A549 (cell line): ENCODE data around the gene ROBO1. TPM values are rescaled to one million over a fixed set of nuclear protein-coding genes. Genes with fewer than 3 reads are reported as not detected.
A peak's percentile ranks its signal among the peaks of the same experiment; 100 is the strongest.

ENCODE experiments used
- ATAC-seq, 2 experiments: fragments of 200-7000 bp in 1 of 2; fragments of >200 bp in 1 of 2; cut with Nextera tagmentation in 1 of 2; cut with Tn5 transposase in 1 of 2; 3 replicates each; pipeline versions ENCODE4 v1.8.0 to v1.9.1; 2018 to 2020; ENCODE audit warnings: mild to moderate bottlenecking in 1 of 2, moderate library complexity in 1 of 2
- CTCF ChIA-PET: fragments of 300-600 bp; sonication (Branson Sonifier 250); formaldehyde crosslinking; extraction: SDS; loops from one replicate; lab custom pipeline; 2021; ENCODE audit warnings: antibody characterized with exemption, inconsistent platforms; lab: Yijun Ruan, JAX
- POLR2A ChIA-PET: fragments of 350-600 bp; formaldehyde crosslinking; extraction: SDS; loops from one replicate; lab custom pipeline; 2021; ENCODE audit warnings: antibody characterized with exemption, inconsistent platforms; lab: Yijun Ruan, JAX
- DNase-seq, 2 experiments: peaks; one replicate each; pipeline versions ENCODE4 v3.0.0 to v3.0.0-alpha.2; 2011 to 2016; ENCODE audit warnings: low read depth in 1 of 2, low spot score in 1 of 2
- FAIRE-seq: peaks from 2 replicates; lab custom pipeline; 2011; peaks lifted over from hg19 to GRCh38; lab: Jason Lieb, UNC
- H3K27ac ChIP-seq, 2 experiments: fragments of >200 bp; sonication (Bioruptor Twin); formaldehyde crosslinking; 3 replicates each; pipeline ENCODE4 v1.5.1; 2016 to 2017
- H3K4me1 ChIP-seq: fragments of >200 bp; sonication (Bioruptor Twin); formaldehyde crosslinking; 3 replicates; pipeline ENCODE4 v1.6.1; 2016
- H3K4me2 ChIP-seq: fragments of >200 bp; sonication (Bioruptor Twin); formaldehyde crosslinking; 3 replicates; pipeline ENCODE4 v1.6.1; 2016
- H3K4me3 ChIP-seq: fragments of >200 bp; sonication (Bioruptor Twin); formaldehyde crosslinking; 3 replicates; pipeline ENCODE4 v1.5.1; 2016
- H3K9me3 ChIP-seq: fragments of >200 bp; sonication (Bioruptor Twin); formaldehyde crosslinking; 3 replicates; pipeline ENCODE4 v1.6.1; 2016
- BCL3 ChIP-seq: fragments of >200 bp; sonication (Bioruptor Twin); formaldehyde crosslinking; IDR thresholded peaks from 3 replicates; pipeline ENCODE4 v1.6.1; 2016
- BHLHE40 ChIP-seq: IDR thresholded peaks from 2 replicates; pipeline ENCODE4 v1.6.1; 2012; ENCODE audit warnings: low read depth, low read length, inconsistent platforms
- CBX2 ChIP-seq: fragments of 200-600 bp; sonication (generic); IDR thresholded peaks from 2 replicates; pipeline ENCODE4 v1.6.1; 2016; ENCODE audit warnings: low read depth, mild to moderate bottlenecking, borderline replicate concordance
- CEBPB ChIP-seq, 2 experiments: fragments of >200 bp in 1 of 2; sonication (Bioruptor Twin) in 1 of 2; formaldehyde crosslinking in 1 of 2; IDR thresholded peaks; 2 replicates each; pipeline ENCODE4 v1.6.1; 2012 to 2016
- CHD2 ChIP-seq: fragments of 150-350 bp; IDR thresholded peaks from 2 replicates; pipeline ENCODE4 v1.6.1; 2014; ENCODE audit warnings: low read length; ENCODE audit not compliant: partially characterized antibody
- CTCF ChIP-seq: fragments of >200 bp; sonication (Bioruptor Twin); formaldehyde crosslinking; IDR thresholded peaks from 3 replicates; pipeline ENCODE4 v1.5.1; 2016
- EHF ChIP-seq: fragments of 250-450 bp; sonication (Bioruptor Pico); IDR thresholded peaks from 2 replicates; pipeline ENCODE4 v1.5.0; 2020; ENCODE audit warnings: mild to moderate bottlenecking
- EHMT2 ChIP-seq: fragments of 200-600 bp; sonication (generic); IDR thresholded peaks from 2 replicates; pipeline ENCODE4 v1.6.1; 2016; ENCODE audit warnings: antibody characterized with exemption, low read depth, mild to moderate bottlenecking, moderate library complexity
- FOSB ChIP-seq: fragments of 250-450 bp; sonication (Bioruptor Pico); IDR thresholded peaks from 2 replicates; pipeline ENCODE4 v1.5.0; 2020; ENCODE audit warnings: mild to moderate bottlenecking, moderate library complexity
- GATA3 ChIP-seq: IDR thresholded peaks from 2 replicates; pipeline ENCODE4 v1.6.1; 2012; ENCODE audit warnings: borderline replicate concordance
- HES2 ChIP-seq: fragments of >200 bp; sonication (Bioruptor Twin); formaldehyde crosslinking; IDR thresholded peaks from 2 replicates; pipeline ENCODE4 v1.6.1; 2016
- HEYL ChIP-seq: fragments of 250-450 bp; sonication (Bioruptor Pico); IDR thresholded peaks from 2 replicates; pipeline ENCODE4 v1.8.0; 2021; ENCODE audit warnings: mild to moderate bottlenecking, moderate library complexity
- HOXA7 ChIP-seq: fragments of 250-450 bp; sonication (Bioruptor Pico); IDR thresholded peaks from 2 replicates; pipeline ENCODE4 v1.5.0; 2020; ENCODE audit warnings: mild to moderate bottlenecking, moderate library complexity
- HOXB5 ChIP-seq: fragments of 250-450 bp; sonication (Bioruptor Pico); IDR thresholded peaks from 2 replicates; pipeline ENCODE4 v1.5.0; 2020; ENCODE audit warnings: mild to moderate bottlenecking, moderate library complexity
- JUN ChIP-seq, 2 experiments: fragments of >200 bp; sonication (Bioruptor Twin); formaldehyde crosslinking; IDR thresholded peaks; 2 replicates in 1 of 2; 3 replicates in 1 of 2; pipeline ENCODE4 v1.6.1; 2016 to 2017
- JUNB ChIP-seq: fragments of >200 bp; sonication (Bioruptor Twin); formaldehyde crosslinking; IDR thresholded peaks from 2 replicates; pipeline ENCODE4 v1.6.1; 2016
- KDM1A ChIP-seq: fragments of 200-600 bp; sonication (generic); IDR thresholded peaks from 2 replicates; pipeline ENCODE4 v1.6.1; 2016; ENCODE audit warnings: low read depth, mild to moderate bottlenecking
- KDM5A ChIP-seq: fragments of 200-600 bp; sonication (generic); IDR thresholded peaks from 2 replicates; pipeline ENCODE4 v1.6.1; 2016; ENCODE audit warnings: antibody characterized with exemption, mild to moderate bottlenecking
- MAFK ChIP-seq: fragments of 450-650 bp; IDR thresholded peaks from 2 replicates; pipeline ENCODE4 v1.6.1; 2014; ENCODE audit not compliant: partially characterized antibody
- MYC ChIP-seq: IDR thresholded peaks from 2 replicates; pipeline ENCODE4 v1.6.1; 2012; ENCODE audit warnings: mild to moderate bottlenecking, inconsistent platforms, low read length, improper control_type of control experiment, borderline replicate concordance
- NR3C1 ChIP-seq: fragments of >200 bp; sonication (Bioruptor Twin); formaldehyde crosslinking; IDR thresholded peaks from 3 replicates; pipeline ENCODE4 v1.6.1; 2017
- PHF8 ChIP-seq: fragments of 200-600 bp; sonication (generic); IDR thresholded peaks from 2 replicates; pipeline ENCODE4 v1.6.1; 2016; ENCODE audit warnings: low read depth, mild to moderate bottlenecking, antibody characterized with exemption, moderate library complexity, borderline replicate concordance
- POLR2A ChIP-seq: IDR thresholded peaks from 2 replicates; pipeline ENCODE4 v1.6.1; 2012; ENCODE audit warnings: mild to moderate bottlenecking, low read length
- POLR2AphosphoS2 ChIP-seq: conservative IDR thresholded peaks from 2 replicates; pipeline ENCODE4 v1.6.1; 2012; ENCODE audit warnings: low read length, improper control_type of control experiment, inconsistent platforms
- RCOR1 ChIP-seq: fragments of 150-350 bp; IDR thresholded peaks from 2 replicates; pipeline ENCODE4 v1.6.1; 2014; ENCODE audit warnings: antibody characterized with exemption, low read length, low read depth
- SMC3 ChIP-seq: fragments of >200 bp; sonication (Bioruptor Twin); formaldehyde crosslinking; IDR thresholded peaks from 3 replicates; pipeline ENCODE4 v1.6.1; 2018; ENCODE audit warnings: inconsistent platforms
- SREBF2 ChIP-seq: fragments of 450-650 bp; IDR thresholded peaks from 2 replicates; pipeline ENCODE4 v1.6.1; 2014; ENCODE audit warnings: mild to moderate bottlenecking, moderate library complexity
- TFCP2L1 ChIP-seq: fragments of 250-450 bp; sonication (Bioruptor Pico); IDR thresholded peaks from 2 replicates; pipeline ENCODE4 v1.5.0; 2021; ENCODE audit warnings: mild to moderate bottlenecking
- TP53 ChIP-seq: fragments of 250-450 bp; sonication (Bioruptor Pico); IDR thresholded peaks from 2 replicates; pipeline ENCODE4 v1.5.0; 2021; ENCODE audit warnings: mild to moderate bottlenecking, moderate library complexity
- ZFP36 ChIP-seq: fragments of 450-650 bp; IDR thresholded peaks from 2 replicates; pipeline ENCODE4 v1.6.1; 2014; ENCODE audit warnings: borderline replicate concordance; ENCODE audit not compliant: partially characterized antibody
- ZNF302 ChIP-seq: fragments of 250-450 bp; sonication (Bioruptor Pico); IDR thresholded peaks from 2 replicates; pipeline ENCODE4 v1.9.0; 2021; ENCODE audit warnings: inconsistent platforms, mild to moderate bottlenecking, moderate library complexity
- ZSCAN20 ChIP-seq: fragments of 250-450 bp; sonication (Bioruptor Pico); IDR thresholded peaks from 2 replicates; pipeline ENCODE4 v1.8.0; 2022; ENCODE audit warnings: mild to moderate bottlenecking, moderate library complexity
- WGBS: methylation state at CpG from one replicate; pipeline ENCODE4 v1.1.6; 2017; ENCODE audit errors: missing lambda C conversion rate; 5-methylcytosine and 5-hydroxymethylcytosine counted together
- polyA plus RNA-seq, 4 experiments: library from polyadenylated mRNA; depleted of rRNA in 3 of 4; stranded (reverse); fragments of >200 nt; fragmentation: RNase III in 1 of 4; extraction: RNeasy Plus Mini Kit Qiagen cat#74134 plus additional on column Dnase treatment in 1 of 4; gene quantifications; 2 replicates in 3 of 4; 3 replicates in 1 of 4; pipeline ENCODE4 v1.2.3, GENCODE V29; 2011 to 2017
- TF ChIP-seq, protein P1 (sequence below): IDR thresholded peaks from 2 replicates; pipeline ENCODE4 v1.6.1; 2012
- TF ChIP-seq, protein P2 (sequence below): fragments of 450-650 bp; IDR thresholded peaks from 2 replicates; pipeline ENCODE4 v1.6.1; 2014; ENCODE audit warnings: antibody characterized with exemption

ROBO1 gene
- polyA plus RNA-seq, 2 of the 4 experiments (the other 2 are of a cell fraction): 25.3 to 35.6 TPM

DNA sequence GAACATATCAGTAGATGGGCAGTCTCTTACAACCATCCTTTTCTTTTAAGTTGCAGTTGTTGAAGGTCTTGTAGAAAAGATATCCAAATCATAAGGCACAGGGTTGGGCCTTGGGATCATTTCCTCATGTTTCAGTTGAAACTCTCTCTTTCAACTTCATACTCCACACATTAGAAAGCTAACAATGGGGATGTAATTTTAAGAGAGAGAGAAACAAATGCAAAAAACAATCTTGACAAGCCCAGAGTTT is 747.9 kb downstream of the ROBO1 start:
- Histone ChIP-seq H3K27ac (peak overlapping the region in 1 of 2 experiments; percentile 90; a peak in 3 of 6 replicates), H3K4me1 (peaks cover 19% of the 10 kb centered on the region; the same call in 2 of the 3 replicates)
- TF ChIP-seq POLR2A (no peak), JUN (IDR thresholded peaks at IDR 0.05) (no peak), SMC3 (no peak), HOXA7 (no peak), CBX2 (no peak), FOSB (CRISPR knock-in tag) (no peak)
- TF ChIP-seq, protein P1, sequence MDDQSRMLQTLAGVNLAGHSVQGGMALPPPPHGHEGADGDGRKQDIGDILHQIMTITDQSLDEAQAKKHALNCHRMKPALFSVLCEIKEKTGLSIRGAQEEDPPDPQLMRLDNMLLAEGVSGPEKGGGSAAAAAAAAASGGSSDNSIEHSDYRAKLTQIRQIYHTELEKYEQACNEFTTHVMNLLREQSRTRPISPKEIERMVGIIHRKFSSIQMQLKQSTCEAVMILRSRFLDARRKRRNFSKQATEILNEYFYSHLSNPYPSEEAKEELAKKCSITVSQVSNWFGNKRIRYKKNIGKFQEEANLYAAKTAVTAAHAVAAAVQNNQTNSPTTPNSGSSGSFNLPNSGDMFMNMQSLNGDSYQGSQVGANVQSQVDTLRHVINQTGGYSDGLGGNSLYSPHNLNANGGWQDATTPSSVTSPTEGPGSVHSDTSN: no peak
- TF ChIP-seq, all 56 proteins: peak for 0
- DNase-seq (no peak), FAIRE-seq (no peak), ATAC-seq (peak in 1 of 2 experiments; percentile 2; a peak in 2 of 6 replicates)
- ChIA-PET CTCF (interaction anchor here (0.9 to 2.3 kb wide), 8 partner anchors 11 to 360 kb away, joined by 3 to 8 read pairs (median 4); no protein-coding TSS in a partner anchor), POLR2A (interaction anchor here (1.4 to 1.8 kb wide), 2 partner anchors 9 to 20 kb away, joined by 5 to 7 read pairs; no protein-coding TSS in a partner anchor)
- peak overlapping the region; percentile 62; the same call in 2 of the 3 replicates for H3K4me3 ChIP-seq
- no peaks in the 10 kb centered on the region for H3K9me3 ChIP-seq
- H3K4me2 ChIP-seq: peak overlapping the region; percentile 75

- peak overlapping the region; percentile 81 to 90 for H3K27ac ChIP-seq
- POLR2A ChIA-PET: interaction anchor here (0.9 to 1.8 kb wide), 5 partner anchors 9 to 357 kb away, joined by 3 to 7 read pairs (median 3); no protein-coding TSS in a partner anchor
- no peaks in the 10 kb centered on the region for H3K9me3 ChIP-seq
- ATAC-seq (peak; percentile 91 to 94), FAIRE-seq (no peak), DNase-seq (peak; percentile 71 to 92)
- CTCF ChIA-PET: interaction anchor here (0.7 to 2.3 kb wide), 15 partner anchors 10 to 376 kb away, joined by 3 to 8 read pairs (median 3); no protein-coding TSS in a partner anchor
- peak overlapping the region; percentile 62 for H3K4me3 ChIP-seq
- WGBS: 1% methylated on average over 23 of the region's 40 CpGs
- peak overlapping the region; percentile 75 for H3K4me2 ChIP-seq
- H3K4me1 ChIP-seq: peaks cover 19% of the 10 kb centered on the region; the same call in 2 of the 3 replicates
- no peak for TF ChIP-seq EHMT2
- no peak; the same call in 1 of the 2 replicates for TF ChIP-seq PHF8
- no peak for TF ChIP-seq CEBPB (IDR thresholded peaks at IDR 0.05)
- TF ChIP-seq TP53 (CRISPR knock-in tag): no peak
- TF ChIP-seq KDM1A: no peak
- TF ChIP-seq RCOR1: no peak
- TF ChIP-seq POLR2AphosphoS2: no peak
- no peak for TF ChIP-seq EHF (CRISPR knock-in tag)
- TF ChIP-seq HOXA7: no peak
- TF ChIP-seq KDM5A: no peak
- TF ChIP-seq NR3C1: no peak
- no peak for TF ChIP-seq CHD2
- TF ChIP-seq, protein P2, sequence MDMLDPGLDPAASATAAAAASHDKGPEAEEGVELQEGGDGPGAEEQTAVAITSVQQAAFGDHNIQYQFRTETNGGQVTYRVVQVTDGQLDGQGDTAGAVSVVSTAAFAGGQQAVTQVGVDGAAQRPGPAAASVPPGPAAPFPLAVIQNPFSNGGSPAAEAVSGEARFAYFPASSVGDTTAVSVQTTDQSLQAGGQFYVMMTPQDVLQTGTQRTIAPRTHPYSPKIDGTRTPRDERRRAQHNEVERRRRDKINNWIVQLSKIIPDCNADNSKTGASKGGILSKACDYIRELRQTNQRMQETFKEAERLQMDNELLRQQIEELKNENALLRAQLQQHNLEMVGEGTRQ: no peak
- peak; percentile 35 to 72; a peak in 2 of 5 replicates for TF ChIP-seq JUN (IDR thresholded peaks at IDR 0.05)
- TF ChIP-seq ZSCAN20 (CRISPR knock-in tag): no peak
- TF ChIP-seq ZNF302 (CRISPR knock-in tag): no peak
- no peak for TF ChIP-seq HES2
- TF ChIP-seq MAFK: no peak
- no peak for TF ChIP-seq CTCF
- TF ChIP-seq MYC: no peak
- TF ChIP-seq HEYL (CRISPR knock-in tag): no peak
- TF ChIP-seq SREBF2: no peak
- no peak for TF ChIP-seq CBX2
- no peak for TF ChIP-seq ZFP36
- 0 out of 3 replicates have a peak, but pooled peaks have one; percentile 30 for TF ChIP-seq BCL3
- peak; percentile 19 for TF ChIP-seq BHLHE40
- peak; percentile 43; the same call in 1 of the 2 replicates for TF ChIP-seq GATA3
- no peak for TF ChIP-seq TFCP2L1 (CRISPR knock-in tag)
- TF ChIP-seq HOXB5: no peak
- TF ChIP-seq JUNB: no peak
These were observed 748.5 kb downstream of the ROBO1 start for GRCh38 chr3:79019137-79019923.
